GM19239 (cell line): ENCODE results near the gene AMOTL1.
"Not testable (repeated sequence)": the region's sequence is repeated elsewhere in the genome, so short reads cannot be mapped to it uniquely, and the experiment has no call there.

ENCODE experiments used
- DNase-seq: peaks from one replicate; pipeline ENCODE4 v3.0.0; 2011; ENCODE audit warnings: low spot score; ENCODE audit not compliant: insufficient read length
- FAIRE-seq: peaks from 2 replicates; lab custom pipeline; 2011; peaks lifted over from hg19 to GRCh38; lab: Jason Lieb, UNC

The AMOTL1 gene

GRCh38 chr11:94791216-94791889 is 23.2 kb downstream of the AMOTL1 start:
- no peak for FAIRE-seq

DNA sequence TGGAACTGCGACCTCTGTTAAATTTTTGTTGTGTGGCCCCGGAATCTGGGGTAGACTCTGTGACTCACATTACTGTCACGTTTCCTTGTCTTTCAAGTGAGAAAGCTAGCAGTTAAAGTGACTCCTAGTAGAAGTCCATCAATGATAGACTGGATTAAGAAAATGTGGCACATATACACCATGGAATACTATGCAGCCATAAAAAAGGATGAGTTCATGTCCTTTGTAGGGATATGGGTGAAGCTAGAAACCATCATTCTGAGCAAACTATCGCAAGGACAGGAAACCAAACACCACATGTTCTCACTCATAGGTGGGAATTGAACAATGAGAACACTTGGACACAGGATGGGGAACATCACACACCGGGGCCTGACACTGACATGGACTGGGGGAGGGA is 23.8 kb downstream of the AMOTL1 start:
- DNase-seq, FAIRE-seq: not testable (repeated sequence)

More at GRCh38 chr11:94791216-94791889, 23.2 kb downstream of the AMOTL1 start:
- DNase-seq, result no peak

GRCh38 chr11:94792451-94792850 is 24.3 kb downstream of the AMOTL1 start:
- DNase-seq, result no peak
- FAIRE-seq, result no peak

DNA sequence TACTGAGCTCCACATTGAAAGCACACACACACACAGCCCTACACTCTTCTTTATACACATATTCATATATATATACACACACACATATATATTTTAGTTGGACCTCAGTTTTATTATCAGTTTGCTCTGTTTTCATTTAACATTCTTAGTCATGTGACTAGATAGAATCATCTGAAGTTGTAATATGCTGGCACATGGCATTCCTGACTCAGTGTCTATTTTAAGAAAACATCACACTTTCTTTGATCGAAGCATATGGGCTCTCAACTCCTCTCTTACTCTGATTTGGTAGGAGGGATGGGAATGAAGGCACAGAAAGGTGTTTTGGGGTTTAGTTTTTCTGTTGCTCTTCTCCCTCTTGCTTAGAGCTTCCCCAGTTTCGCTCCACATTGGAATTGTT is 24.8 kb downstream of the AMOTL1 start:
- no peak for FAIRE-seq

GRCh38 chr11:94793822-94794221 is 25.7 kb downstream of the AMOTL1 start:
- no peak for DNase-seq
- FAIRE-seq, result no peak

More for the DNA sequence above, 24.8 kb downstream of the AMOTL1 start:
- no peak for DNase-seq

- no peak for FAIRE-seq
- DNase-seq, result no peak
These were observed 26.4 kb downstream of the AMOTL1 start for GRCh38 chr11:94794287-94795168.

DNA sequence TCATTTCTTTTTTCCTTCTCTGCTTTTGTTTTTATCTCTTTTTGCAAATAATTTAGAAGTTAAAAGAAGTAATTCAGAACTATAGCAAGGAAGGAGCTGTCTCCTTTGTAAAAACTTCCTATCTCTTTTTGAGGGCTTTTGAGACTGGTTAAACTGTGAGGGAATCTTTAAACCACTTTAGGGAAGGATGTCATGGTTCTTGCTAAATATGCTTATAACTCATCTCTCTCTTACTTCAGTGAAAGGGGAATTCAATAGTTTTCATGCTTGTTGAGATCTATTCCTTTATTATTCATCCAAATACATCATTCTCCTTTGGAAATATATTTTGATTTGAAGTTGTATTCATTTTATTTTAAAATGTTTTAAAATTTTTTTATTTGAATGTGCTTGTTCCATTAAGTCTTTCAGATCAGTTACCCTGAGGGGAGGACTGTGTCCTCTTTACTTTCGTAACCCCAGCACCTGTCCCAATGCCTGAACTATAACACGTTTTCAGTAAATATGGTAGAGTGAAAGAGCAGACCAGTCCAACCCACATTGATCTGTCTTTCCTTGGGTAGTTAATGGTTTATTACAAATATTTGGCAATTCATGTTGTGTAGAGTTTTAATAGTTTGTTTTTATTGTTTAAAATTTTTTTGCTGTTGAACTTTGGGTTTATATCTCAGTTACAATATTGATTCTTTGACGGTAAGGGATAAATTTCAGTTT is 27.5 kb downstream of the AMOTL1 start:
- no peak for FAIRE-seq
- no peak for DNase-seq

- FAIRE-seq (no peak), DNase-seq (no peak)
These were observed 28.0 kb downstream of the AMOTL1 start for GRCh38 chr11:94796190-94796580.

GRCh38 chr11:94796863-94797262 is 28.7 kb downstream of the AMOTL1 start:
- DNase-seq (no peak), FAIRE-seq (no peak)

DNA sequence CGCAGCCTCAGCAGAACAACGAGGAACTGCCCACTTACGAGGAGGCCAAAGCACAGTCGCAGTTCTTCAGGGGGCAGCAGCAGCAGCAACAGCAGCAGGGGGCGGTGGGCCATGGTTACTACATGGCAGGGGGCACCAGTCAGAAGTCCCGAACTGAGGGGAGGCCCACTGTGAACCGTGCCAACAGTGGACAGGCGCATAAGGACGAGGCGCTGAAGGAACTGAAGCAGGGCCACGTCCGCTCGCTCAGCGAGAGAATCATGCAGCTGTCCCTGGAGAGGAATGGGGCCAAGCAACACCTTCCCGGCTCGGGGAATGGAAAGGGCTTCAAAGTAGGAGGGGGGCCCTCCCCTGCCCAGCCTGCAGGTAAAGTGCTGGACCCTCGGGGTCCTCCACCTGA is 31.6 kb downstream of the AMOTL1 start:
- no peak for FAIRE-seq
- no peak for DNase-seq

DNA sequence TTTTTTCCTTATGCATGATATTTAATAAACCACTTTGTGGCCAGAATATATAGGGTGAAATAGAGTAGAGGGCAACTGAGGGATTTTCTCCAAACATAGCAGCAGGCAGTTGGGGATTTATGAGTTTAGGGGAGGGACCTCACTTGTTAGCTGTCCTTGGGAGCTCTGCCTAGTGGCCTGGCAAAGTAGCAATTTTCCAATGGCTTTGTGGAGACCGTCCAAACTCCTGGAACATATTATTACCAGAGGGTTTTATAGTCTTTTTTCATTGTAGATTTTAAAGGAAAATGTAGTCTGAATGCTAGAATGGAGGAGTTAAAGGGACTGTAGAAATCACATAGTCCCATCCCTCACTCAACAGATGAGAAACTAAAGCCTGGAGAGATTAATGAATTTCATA is 32.3 kb downstream of the AMOTL1 start:
- FAIRE-seq (no peak), DNase-seq (no peak)

DNA sequence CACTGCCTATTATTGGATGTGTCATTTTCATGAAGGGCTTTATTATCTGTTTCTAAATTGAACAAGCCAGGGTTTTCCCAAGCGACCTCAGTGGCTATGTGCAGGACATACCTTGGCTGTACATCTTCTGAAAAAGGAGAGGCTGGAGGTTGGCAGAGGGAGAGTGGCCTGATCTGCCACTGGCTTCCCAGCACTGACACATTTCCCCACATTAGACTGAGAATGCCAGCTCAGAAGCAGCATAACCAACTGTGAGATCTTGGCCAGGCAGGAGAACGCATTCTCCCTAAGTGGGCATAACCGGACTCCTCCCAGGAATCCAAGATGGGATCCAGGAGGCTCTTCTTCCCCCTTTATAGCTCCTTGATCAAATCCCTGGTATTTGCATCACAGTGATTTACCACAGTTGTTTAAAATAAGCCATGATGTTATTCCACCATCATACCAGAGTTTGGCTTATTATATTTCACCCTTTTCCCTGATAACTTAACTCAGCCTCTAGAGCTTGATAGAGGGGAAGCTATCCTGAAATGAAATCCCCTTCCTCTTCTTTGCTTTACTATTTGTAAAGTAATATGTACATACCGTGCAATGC is 33.8 kb downstream of the AMOTL1 start:
- DNase-seq, result no peak
- FAIRE-seq, result no peak

DNA sequence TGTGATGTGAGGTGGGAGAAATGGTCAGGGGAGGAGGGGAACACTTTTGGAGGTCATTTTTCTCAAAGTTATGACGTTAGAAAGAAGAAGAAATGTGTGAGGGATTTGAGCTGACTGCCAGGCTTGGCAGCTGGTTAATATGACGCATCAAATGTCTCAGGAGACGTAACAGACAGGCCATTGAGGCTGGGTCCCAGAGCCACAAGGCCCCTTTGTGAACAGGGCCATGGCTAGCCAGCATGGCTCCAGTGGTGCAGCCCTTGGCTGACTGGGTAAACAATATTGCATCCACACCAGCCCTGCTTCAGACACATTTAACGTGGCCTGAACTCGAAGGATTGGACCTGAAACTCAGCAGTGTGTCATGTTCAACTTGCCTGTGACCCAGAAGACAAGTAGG is 34.3 kb downstream of the AMOTL1 start:
- DNase-seq (no peak), FAIRE-seq (no peak)

- FAIRE-seq (no peak), DNase-seq (no peak)
These were observed 35.3 kb downstream of the AMOTL1 start for GRCh38 chr11:94803491-94803890.

- no peak for FAIRE-seq
These were observed 36.7 kb downstream of the AMOTL1 start for GRCh38 chr11:94804874-94805273.

GRCh38 chr11:94806014-94806413 is 37.9 kb downstream of the AMOTL1 start:
- DNase-seq (no peak), FAIRE-seq (no peak)

More at GRCh38 chr11:94804874-94805273, 36.7 kb downstream of the AMOTL1 start:
- no peak for DNase-seq

DNA sequence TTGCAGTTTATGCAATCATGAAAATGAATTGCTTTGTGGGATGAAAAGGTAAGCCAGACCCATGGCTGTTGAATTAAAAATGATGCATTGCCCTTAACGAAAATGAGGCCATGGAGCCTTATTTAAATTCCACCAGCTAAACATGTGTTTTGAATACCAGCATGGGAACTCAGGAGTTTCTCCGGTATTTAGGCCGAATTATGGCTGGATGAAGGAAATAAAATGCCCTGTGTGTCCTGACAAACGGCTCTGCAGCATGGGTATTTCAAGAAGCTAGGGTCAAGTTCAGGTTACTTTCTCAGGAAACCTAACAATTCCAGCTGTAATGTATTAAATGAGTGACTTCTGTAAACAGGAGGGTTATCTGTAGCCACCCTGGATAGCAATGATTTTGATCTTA is 38.3 kb downstream of the AMOTL1 start:
- DNase-seq (no peak), FAIRE-seq (no peak)

DNA sequence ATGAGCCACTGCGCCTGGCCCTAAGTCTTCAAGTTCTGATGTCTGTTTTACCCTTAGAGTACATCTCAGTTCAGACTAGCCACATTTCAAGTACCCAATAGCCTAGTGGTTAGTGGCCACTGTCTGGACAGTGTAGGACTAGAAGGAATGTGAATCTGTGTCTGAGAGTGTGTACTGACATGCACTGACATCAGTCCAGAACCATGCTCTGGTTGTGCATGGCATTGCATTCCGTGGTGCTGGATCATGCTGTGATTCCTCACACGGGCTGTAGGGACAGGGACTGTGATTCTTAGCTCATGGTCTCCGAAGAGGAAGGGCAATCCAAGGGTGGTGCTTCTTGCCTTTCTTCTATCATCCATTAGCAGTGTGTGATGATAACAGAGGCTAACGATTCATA is 41.1 kb downstream of the AMOTL1 start:
- no peak for FAIRE-seq
- no peak for DNase-seq

GRCh38 chr11:94812724-94813720 is 44.9 kb downstream of the AMOTL1 start:
- not testable (repeated sequence) for DNase-seq, FAIRE-seq
